ENCODE measurements around the gene PCDH17. TPM values are rescaled to one million over a fixed set of nuclear protein-coding genes. Genes with fewer than 3 reads are reported as not detected.

PCDH17 gene
- total RNA-seq, 2 donors from 2014 or later, result not detected

- Mint-ChIP-seq H3K27me3 (no peaks in the 10 kb centered on the region), H3K4me1 (no peaks in the 10 kb centered on the region), H3K9me3 (no peaks in the 10 kb centered on the region), H3K36me3 (ENCODE audit: low read depth) (no peaks in the 10 kb centered on the region), H3K27ac (no peak overlapping the region), H3K4me3 (no peak overlapping the region)
- no peak for ATAC-seq (replicated peaks)
These were observed 21.9 kb downstream of the PCDH17 start for GRCh38 chr13:57653229-57653989.

GRCh38 chr13:57665481-57665880, 33.9 kb downstream of the PCDH17 start:
- H3K27ac Mint-ChIP-seq, result no peak overlapping the region
- H3K27me3 Mint-ChIP-seq, result no peaks in the 10 kb centered on the region
- no peak overlapping the region for H3K4me3 Mint-ChIP-seq
- no peaks in the 10 kb centered on the region for H3K9me3 Mint-ChIP-seq
- ATAC-seq (replicated peaks), result no peak
- no peaks in the 10 kb centered on the region for H3K4me1 Mint-ChIP-seq
- no peaks in the 10 kb centered on the region for H3K36me3 Mint-ChIP-seq (ENCODE audit: low read depth)

- ATAC-seq (replicated peaks), result no peak
- Mint-ChIP-seq H3K27me3 (no peaks in the 10 kb centered on the region), H3K27ac (no peak overlapping the region), H3K9me3 (no peaks in the 10 kb centered on the region), H3K36me3 (ENCODE audit: low read depth) (no peaks in the 10 kb centered on the region), H3K4me3 (no peak overlapping the region), H3K4me1 (no peaks in the 10 kb centered on the region)
These were observed 34.8 kb downstream of the PCDH17 start for GRCh38 chr13:57666131-57666953.

GRCh38 chr13:57672168-57672567, 40.6 kb downstream of the PCDH17 start:
- H3K4me3 Mint-ChIP-seq, result no peak overlapping the region
- no peaks in the 10 kb centered on the region for H3K36me3 Mint-ChIP-seq (ENCODE audit: low read depth)
- H3K9me3 Mint-ChIP-seq, result peaks cover under 1% of the 10 kb centered on the region
- H3K4me1 Mint-ChIP-seq, result no peaks in the 10 kb centered on the region
- no peaks in the 10 kb centered on the region for H3K27me3 Mint-ChIP-seq
- ATAC-seq (replicated peaks), result no peak
- H3K27ac Mint-ChIP-seq, result no peak overlapping the region

GRCh38 chr13:57673197-57673596, 41.7 kb downstream of the PCDH17 start:
- Mint-ChIP-seq H3K27me3 (no peaks in the 10 kb centered on the region), H3K27ac (no peak overlapping the region), H3K9me3 (peaks cover 6% of the 10 kb centered on the region), H3K4me3 (no peak overlapping the region), H3K36me3 (ENCODE audit: low read depth) (no peaks in the 10 kb centered on the region), H3K4me1 (no peaks in the 10 kb centered on the region)
- ATAC-seq (replicated peaks), result no peak

DNA sequence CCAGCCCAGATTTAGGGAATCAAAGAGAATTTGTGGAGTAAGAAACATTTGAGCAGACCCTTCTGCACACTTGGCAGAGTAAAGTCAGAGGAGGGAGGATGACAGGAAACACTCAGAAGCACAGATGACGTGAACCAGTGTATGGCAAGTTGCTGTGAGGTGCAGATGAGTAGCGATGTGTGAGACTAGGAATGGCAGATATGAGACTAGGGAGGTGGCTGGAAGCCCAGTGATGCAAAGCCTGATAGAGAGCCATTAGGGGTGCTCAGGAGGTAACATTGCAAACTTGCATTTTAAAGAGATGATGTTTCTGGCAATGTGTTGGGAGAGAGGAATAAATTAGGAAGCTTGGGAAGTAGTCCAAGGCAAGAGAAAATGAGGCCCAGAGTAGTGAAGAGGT, 44.0 kb downstream of the PCDH17 start:
- H3K4me3 Mint-ChIP-seq, result no peak overlapping the region
- no peaks in the 10 kb centered on the region for H3K36me3 Mint-ChIP-seq (ENCODE audit: low read depth)
- no peak for ATAC-seq (replicated peaks)
- H3K9me3 Mint-ChIP-seq, result peaks cover 6% of the 10 kb centered on the region
- H3K4me1 Mint-ChIP-seq, result no peaks in the 10 kb centered on the region
- no peaks in the 10 kb centered on the region for H3K27me3 Mint-ChIP-seq
- H3K27ac Mint-ChIP-seq, result no peak overlapping the region

- no peak overlapping the region for H3K27ac Mint-ChIP-seq
- H3K4me3 Mint-ChIP-seq, result no peak overlapping the region
- H3K36me3 Mint-ChIP-seq (ENCODE audit: low read depth), result no peaks in the 10 kb centered on the region
- ATAC-seq (replicated peaks), result no peak
- peaks cover 6% of the 10 kb centered on the region for H3K9me3 Mint-ChIP-seq
- H3K4me1 Mint-ChIP-seq, result no peaks in the 10 kb centered on the region
- H3K27me3 Mint-ChIP-seq, result no peaks in the 10 kb centered on the region
These were observed 49.1 kb downstream of the PCDH17 start for GRCh38 chr13:57680609-57681008.

DNA sequence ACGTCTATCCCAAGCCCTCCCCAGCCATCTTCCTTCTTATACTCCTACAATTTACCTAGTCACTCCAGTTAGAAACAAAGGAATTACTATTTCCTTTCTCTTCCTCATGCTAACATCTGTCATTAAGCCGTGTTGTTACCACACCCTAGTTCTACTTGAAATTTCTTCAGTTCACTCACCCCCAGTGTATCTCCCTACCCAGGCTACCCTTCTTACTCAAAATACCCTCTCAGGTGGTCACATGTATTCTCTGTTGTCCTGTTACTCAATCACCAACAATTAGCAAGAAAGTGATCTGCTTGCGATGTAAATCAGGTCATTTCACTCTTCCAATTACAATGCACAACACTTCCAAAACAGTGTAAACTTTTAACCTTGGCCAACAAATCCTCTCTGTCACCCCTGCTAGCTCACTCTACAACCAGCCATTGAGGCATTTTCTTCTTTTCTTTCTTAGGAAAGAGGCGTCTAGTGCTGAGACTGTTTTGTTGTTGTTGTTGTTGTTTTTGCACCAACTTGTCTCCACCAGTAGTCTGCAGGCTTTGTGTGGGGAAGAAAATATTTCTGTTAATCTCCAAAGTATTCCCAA, 50.7 kb downstream of the PCDH17 start:
- ATAC-seq (replicated peaks), result no peak
- no peaks in the 10 kb centered on the region for H3K36me3 Mint-ChIP-seq (ENCODE audit: low read depth)
- H3K9me3 Mint-ChIP-seq, result peaks cover 5% of the 10 kb centered on the region
- H3K27ac Mint-ChIP-seq, result no peak overlapping the region
- no peaks in the 10 kb centered on the region for H3K27me3 Mint-ChIP-seq
- H3K4me1 Mint-ChIP-seq, result no peaks in the 10 kb centered on the region
- no peak overlapping the region for H3K4me3 Mint-ChIP-seq

DNA sequence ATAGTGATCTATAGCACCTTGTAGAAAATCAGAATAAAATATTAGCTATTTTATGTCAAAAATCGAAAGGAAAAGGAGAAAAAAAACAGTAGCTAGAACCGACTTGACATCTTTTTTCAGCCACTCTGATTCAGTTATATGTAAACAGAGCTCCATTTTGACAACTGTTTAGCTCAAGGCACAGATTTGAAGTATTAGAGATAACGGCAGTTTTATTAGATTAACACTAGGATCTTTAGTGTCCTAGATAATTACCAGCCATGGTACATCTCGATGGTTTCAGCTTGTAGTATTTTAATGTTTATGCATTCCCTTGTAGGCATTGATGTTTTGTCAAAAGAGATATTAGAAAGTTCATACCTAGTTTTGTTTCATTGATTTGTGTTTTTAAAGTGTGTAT, 67.3 kb downstream of the PCDH17 start:
- H3K4me1 Mint-ChIP-seq, result no peaks in the 10 kb centered on the region
- H3K27ac Mint-ChIP-seq, result no peak overlapping the region
- no peaks in the 10 kb centered on the region for H3K27me3 Mint-ChIP-seq
- ATAC-seq (replicated peaks), result no peak
- H3K9me3 Mint-ChIP-seq, result no peaks in the 10 kb centered on the region
- H3K4me3 Mint-ChIP-seq, result no peak overlapping the region
- H3K36me3 Mint-ChIP-seq (ENCODE audit: low read depth), result no peaks in the 10 kb centered on the region

DNA sequence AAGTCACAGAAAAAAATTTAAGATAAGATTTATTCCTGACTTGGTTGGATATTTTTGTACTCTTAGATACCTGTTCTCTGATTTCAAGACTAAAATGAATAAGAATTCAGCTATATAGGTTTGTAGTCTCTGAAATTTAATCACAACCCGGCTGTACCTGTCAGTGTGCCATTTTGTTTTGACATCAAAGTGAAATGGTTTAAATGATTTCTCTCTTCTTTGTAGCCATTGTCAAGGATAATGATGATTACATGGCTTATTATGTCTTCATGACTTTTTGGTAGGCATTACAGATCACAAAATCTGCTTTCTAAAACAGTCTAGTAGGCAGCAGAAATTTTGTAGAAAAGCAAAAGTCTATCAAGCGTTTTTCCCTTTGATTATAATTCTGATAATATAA, 72.5 kb downstream of the PCDH17 start:
- Mint-ChIP-seq H3K36me3 (ENCODE audit: low read depth) (no peaks in the 10 kb centered on the region), H3K9me3 (no peaks in the 10 kb centered on the region), H3K27me3 (no peaks in the 10 kb centered on the region), H3K27ac (no peak overlapping the region), H3K4me3 (no peak overlapping the region), H3K4me1 (no peaks in the 10 kb centered on the region)
- ATAC-seq (replicated peaks), result no peak

- no peaks in the 10 kb centered on the region for H3K27me3 Mint-ChIP-seq
- no peak overlapping the region for H3K4me3 Mint-ChIP-seq
- no peaks in the 10 kb centered on the region for H3K36me3 Mint-ChIP-seq (ENCODE audit: low read depth)
- no peak overlapping the region for H3K27ac Mint-ChIP-seq
- H3K9me3 Mint-ChIP-seq, result no peaks in the 10 kb centered on the region
- no peak for ATAC-seq (replicated peaks)
- no peaks in the 10 kb centered on the region for H3K4me1 Mint-ChIP-seq
These were observed 84.8 kb downstream of the PCDH17 start for GRCh38 chr13:57716295-57716694.

- Mint-ChIP-seq H3K27me3 (no peaks in the 10 kb centered on the region), H3K36me3 (ENCODE audit: low read depth) (no peaks in the 10 kb centered on the region), H3K9me3 (peaks cover 6% of the 10 kb centered on the region), H3K27ac (no peak overlapping the region), H3K4me3 (no peak overlapping the region), H3K4me1 (no peaks in the 10 kb centered on the region)
- no peak for ATAC-seq (replicated peaks)
These were observed 93.1 kb downstream of the PCDH17 start for GRCh38 chr13:57724486-57725272.

- Mint-ChIP-seq H3K4me1 (no peaks in the 10 kb centered on the region), H3K9me3 (peaks cover 6% of the 10 kb centered on the region), H3K27me3 (no peaks in the 10 kb centered on the region), H3K36me3 (ENCODE audit: low read depth) (no peaks in the 10 kb centered on the region), H3K4me3 (no peak overlapping the region), H3K27ac (no peak overlapping the region)
- no peak for ATAC-seq (replicated peaks)
These were observed 93.9 kb downstream of the PCDH17 start for GRCh38 chr13:57725480-57725879.

- no peak overlapping the region for H3K27ac Mint-ChIP-seq
- no peak for ATAC-seq (replicated peaks)
These were observed 95.4 kb downstream of the PCDH17 start for GRCh38 chr13:57726981-57727380.

More at GRCh38 chr13:57726981-57727380, 95.4 kb downstream of the PCDH17 start:
- no peaks in the 10 kb centered on the region for H3K36me3 Mint-ChIP-seq (ENCODE audit: low read depth)
- H3K9me3 Mint-ChIP-seq, result peaks cover under 1% of the 10 kb centered on the region
- H3K4me3 Mint-ChIP-seq, result no peak overlapping the region
- H3K4me1 Mint-ChIP-seq, result no peaks in the 10 kb centered on the region
- H3K27me3 Mint-ChIP-seq, result no peaks in the 10 kb centered on the region

Data from activated T-helper 17 cell treated with anti-CD3 and anti-CD28 coated beads, Interleukin-2, amount 50 U/mL, for 72 hours (primary cell).